ACHN (cell line): ENCODE measurements around the gene NOL4L.

Source experiments
- DNase-seq: peaks from one replicate; pipeline ENCODE4 v3.0.0-alpha.2; 2015
- in situ Hi-C: cut with HindIII; loops from 2 replicates; pipeline ENCODE4 v1.10.0; 2017; ENCODE audit warnings: low sequenced_read_pairs, low pct_ligation_motif_present, low pct_unique_long_range_greater_than_20kb

NOL4L gene

DNA sequence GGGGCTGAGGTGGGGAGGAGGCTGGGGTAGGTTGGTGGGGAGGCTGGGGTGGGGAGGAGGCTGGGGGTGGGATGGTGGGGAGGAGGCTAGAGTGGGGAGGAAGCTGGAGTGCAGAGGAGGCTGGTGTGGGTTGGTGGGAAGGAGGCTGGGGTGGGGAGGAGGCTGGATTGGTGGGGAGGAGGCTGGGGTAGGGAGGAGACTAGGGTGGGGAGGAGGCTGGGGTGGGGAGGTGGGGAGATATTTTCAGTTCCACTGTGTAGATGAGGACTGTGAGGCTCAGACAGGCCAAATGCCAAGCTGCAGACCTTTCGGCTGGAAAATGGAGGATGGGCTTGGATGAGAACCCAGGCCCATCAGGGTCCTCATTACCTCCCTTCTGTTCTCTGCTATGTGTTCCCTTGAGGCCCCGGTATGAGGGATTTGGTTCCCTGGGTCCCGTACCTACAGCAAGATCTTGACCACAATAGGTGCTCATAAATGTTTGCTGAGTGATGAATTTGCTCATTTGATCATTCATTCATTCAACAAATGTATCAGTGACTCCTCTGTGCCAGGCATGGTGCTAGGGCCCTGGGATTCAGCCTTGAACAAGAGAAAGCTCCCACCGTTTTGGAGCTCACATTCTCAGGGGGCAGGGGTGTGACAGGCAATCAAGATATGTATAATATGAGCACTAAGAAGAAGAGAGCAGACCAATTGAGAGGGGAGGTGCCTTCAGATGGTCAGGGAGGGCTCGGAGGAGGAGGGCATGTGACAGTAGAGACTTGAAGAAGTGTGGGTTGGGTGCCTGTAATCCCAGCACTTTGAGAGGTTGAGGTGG is 36.1 kb upstream of the NOL4L start:
- in situ Hi-C loops = no loop called here

DNA sequence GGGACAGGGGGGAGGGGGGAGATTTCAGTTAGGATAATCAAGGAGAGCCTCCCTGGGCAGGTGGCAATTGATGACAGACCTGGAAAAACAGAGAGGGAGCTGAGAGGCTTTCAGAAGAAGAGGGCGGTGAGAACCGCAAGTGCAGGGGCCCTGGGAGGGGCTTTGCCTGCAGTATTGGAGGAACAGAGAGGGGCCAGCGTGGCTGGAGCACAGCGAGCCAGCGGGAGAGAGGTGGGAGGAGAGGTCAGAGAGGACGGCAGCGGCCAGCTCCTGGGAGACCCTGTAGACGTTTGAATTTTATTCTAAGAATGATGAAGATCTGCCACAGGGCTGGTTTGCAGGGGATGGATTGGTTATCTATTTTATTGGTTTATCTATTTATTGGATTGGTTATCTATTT is 34.5 kb upstream of the NOL4L start:
- in situ Hi-C loops = no loop called here
- DNase-seq = no peak

More for the DNA sequence above, 36.1 kb upstream of the NOL4L start:
- DNase-seq = no peak

DNA sequence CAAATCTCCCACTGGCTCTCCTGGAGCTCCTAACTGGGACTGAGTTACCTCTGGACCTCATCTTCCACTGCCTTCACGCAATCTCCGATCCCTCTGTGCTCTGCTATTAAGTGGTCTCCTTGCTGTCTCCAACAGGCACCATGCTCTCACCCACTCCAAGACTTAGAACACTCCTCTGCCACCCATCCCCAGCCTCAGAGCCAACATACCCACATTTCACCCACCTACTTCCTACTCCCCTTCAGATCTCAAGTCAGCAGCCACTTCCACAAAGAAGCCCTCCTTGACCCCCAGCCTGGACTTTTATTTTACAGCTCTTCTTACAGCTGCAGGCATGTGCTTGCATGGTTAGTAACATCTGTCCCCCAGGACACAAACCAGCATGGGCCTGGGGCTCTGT is 29.6 kb upstream of the NOL4L start:
- in situ Hi-C loops = no loop called here
- DNase-seq = no peak

DNA sequence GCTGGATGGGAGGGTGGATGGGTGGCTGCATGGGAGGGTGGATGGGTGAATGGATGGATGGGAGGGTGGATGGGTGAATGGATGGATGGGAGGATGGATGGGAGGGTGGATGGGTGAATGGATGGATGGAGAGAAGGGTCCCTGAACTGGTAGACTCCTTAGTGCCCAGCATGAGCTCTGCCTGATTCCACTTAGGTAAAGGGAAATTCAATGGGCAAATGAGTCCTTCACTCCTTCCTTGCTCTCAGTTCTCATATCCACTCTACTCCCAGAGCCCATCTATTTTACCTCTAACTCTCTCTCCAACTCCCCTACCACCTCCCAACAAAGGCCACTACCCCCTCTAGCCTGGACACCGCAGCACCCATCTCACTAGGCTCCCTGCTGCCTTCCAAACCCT is 29.2 kb upstream of the NOL4L start:
- DNase-seq = no peak
- in situ Hi-C loops = no loop called here

DNA sequence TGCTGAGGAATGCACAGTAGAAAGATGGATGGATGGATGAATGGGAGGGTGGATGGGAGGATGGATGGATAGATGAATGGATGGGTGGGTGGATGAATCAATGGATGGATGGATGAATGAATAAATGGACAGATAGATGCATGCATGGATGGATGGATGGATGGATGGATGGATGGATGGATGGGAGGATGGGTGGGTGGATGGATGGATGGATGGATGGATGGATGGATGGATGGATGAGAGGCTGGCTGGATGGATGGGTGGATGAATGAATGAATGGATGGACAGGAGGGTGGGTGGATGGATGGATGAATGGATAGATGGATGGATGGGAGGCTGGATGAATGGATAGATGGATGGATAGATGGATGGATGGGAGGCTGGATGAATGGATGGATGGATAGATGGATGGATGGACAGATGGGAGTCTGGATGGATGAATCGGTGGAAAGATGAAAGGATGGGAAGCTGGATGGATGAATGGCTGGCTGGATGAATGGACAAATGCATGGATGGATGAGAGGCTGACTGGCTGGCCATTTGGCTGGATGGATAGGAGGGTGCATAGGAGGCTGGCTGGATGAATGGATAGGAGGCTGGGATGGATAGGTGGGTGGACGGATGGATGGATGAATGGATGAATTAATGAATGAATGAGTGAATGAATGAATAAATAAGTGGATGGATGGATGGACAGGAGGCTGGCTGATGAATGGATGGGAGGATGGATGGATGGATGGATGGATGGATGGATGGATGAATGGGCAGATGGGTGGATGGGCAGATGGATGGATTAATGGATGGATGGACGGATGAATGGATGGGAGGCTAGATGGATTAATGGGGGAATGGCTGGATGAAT is 28.3 kb upstream of the NOL4L start:
- in situ Hi-C loops = no loop called here
- DNase-seq = no peak

DNA sequence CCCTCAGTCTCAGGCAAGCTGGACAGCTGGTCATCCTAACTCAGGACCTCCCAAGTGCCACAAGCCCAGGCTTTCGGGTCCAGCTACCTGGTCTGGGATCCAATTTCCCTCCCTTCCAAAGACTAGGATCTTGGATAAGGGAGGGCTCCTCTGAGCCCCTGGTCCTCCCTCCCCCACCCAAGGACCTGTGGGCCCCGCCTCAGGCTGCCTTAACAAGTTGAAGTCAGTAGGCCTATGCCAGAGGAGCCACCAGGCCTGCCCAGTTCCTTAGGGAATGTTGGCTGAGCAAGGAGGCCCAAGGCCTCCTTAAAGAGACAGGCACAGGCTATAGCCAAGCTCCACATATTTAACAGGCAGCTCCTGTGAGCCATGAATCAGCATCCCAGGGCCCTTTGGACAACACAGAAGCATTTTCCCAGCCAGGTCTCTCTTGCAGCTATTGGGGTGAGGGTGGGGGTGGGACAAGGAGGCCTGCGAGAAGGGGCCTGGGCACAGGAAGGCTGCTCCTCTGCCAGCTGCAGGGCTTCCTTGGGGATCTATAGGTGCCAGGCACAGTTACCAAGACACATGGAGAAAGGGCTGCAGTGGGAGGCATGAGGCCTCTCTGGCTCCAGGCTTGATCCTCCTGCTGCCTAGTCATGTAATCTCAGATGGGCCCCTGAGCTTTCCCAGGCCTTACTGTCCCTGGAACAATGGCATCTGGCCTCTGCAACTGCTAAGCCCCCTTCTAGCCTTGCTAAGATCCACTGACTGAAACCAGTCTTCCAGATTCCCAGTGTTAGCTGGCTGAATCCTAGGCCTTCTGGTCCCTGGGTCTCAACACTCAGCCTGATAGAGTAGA is 27.4 kb upstream of the NOL4L start:
- in situ Hi-C loops = no loop called here

DNA sequence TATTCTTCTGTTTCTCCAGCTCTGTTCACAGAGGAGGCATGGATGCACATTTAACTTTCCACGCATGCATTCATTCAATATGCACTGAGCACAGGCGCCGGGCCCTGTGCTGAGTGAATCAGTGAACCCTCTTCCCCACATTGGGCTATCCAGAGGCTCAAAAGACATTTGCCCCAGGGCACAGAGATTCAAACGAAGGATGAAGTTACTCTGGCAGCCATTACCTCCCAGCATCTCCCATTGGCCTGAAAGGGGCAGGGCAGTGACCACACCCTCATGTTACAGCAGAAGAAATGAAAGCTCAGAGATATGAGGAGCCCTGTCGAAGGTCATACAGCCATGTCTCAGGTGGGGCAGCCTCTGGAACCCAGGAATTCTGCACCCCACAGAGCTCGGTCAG is 26.7 kb upstream of the NOL4L start:
- no peak for DNase-seq
- in situ Hi-C loops = no loop called here

More for the DNA sequence above, 27.4 kb upstream of the NOL4L start:
- no peak for DNase-seq

DNA sequence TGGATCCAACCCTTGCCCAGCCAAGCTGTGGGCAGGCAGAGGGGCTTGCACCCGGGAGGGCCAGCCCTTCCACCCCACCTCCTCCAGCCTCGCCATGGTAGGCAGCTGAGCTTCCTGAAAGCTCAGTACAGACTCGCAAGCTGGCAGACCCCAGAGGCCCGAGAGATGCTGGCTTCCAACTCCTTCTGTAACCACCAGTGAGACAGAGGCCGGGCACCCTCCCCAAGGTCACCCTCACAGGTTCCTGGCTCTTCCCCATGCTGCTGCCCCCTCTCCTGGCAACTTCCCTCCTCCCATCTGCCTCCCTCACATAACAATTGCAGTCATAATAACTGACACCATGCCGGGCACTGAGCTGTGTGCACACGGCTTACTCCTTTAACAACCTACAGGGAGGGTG is 26.2 kb upstream of the NOL4L start:
- DNase-seq = no peak
- in situ Hi-C loops = no loop called here

DNA sequence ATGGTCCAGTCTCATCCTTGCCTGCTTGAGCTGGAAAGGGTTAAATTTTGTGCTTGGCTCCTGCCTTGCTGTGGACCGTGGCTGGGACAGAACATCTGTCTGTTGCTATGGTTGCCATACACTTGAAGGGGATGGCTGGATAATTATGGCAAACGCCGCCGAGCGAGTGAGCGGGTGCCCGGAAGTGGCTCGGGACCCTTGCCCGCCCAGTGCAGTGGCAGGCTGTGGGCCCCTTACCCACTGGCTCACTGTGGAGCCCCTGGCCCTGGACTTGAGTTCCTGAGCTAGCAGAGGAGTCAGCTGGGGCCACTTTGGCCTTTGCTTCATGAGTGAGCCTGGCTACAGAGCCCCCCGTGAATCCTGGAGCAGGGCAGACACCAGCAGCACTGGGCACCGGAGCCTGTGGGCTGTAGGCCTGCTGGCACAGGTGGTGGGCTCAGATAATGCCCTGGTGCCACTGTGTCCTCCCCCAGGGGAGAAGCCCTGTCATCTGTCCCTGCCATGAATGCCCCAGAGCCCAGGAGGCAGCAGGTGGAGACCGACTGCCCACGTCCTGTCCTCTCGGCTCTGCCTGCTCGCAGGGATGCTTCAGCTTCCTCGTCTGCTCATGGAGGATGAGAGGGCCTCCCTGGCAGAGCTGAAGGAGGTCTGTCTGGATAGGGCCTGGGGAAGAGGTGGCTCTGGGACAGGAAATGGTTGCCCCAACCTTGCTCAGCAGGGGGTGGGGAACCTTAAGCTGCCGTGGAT is 25.5 kb upstream of the NOL4L start:
- DNase-seq = no peak
- in situ Hi-C loops = no loop called here

DNA sequence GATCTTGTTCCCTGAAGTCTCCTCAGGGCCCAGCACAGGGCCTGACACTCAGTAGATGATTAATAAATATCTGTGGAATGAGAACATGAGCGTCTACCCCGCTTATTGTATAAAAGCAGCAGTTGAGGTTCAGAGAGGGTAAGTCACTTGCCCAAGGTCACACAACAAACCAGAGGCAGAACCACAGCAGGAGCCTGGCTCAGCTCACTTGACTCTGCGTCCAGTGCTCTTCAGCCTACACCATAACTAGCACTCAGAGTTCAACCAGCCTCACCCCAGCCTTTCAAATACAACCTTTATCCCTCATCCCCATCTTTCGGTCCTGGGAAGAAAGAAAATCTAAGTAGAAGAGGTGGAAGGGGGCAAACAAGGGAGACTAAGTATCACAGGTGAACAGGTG is 24.9 kb upstream of the NOL4L start:
- in situ Hi-C loops = no loop called here
- no peak for DNase-seq

DNA sequence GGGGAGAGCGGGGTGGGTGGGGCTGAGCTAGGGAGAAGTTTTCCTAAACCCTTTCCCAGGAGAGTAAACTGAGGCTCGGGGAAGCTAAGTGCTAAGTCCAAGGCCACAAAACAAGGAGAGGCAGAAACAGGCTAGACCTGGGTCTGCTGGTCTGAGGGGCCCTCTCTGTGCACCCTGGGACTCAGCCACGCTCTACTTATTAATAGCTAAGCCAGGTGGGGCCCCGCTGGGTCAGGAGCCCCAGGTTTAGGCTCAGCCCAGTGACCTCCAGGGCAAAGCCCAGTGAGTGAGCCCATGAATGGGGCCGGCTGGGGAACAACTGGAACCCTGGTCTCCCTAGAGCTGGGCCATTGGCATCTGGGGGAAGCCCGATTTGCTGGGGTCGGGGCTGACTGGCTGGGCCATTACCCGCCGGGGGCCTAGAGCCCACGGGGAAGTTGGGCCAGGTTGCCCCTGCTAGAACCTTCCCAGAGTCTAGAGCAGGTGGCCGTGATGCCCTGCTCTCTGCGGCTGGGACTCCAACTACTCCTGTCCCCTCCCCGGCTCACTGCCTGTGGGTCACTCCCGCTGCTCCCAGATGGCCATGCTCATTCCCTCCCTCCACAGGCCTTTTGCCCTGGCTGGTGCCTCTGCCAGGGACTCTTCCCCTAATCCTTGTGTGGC is 24.1 kb upstream of the NOL4L start:
- no peak for DNase-seq
- in situ Hi-C loops = no loop called here

DNA sequence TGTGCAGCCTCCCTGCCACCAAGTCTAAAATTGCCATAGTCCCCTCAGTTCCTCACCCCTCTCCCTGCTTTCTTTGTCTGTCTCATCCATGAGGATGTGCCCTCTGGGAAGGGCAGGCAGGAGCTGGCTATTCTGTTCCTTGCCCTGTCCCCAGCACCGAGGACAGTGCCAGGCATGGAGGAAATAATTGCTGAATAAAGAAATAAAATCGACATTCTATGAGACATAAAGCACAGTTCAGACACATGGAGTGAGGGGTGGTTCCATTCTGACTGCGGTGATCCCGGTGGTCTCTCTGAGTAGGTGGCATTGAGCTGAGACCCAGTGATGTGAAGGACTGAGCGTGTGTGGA is 23.5 kb upstream of the NOL4L start:
- in situ Hi-C loops = no loop called here
- no peak for DNase-seq

DNA sequence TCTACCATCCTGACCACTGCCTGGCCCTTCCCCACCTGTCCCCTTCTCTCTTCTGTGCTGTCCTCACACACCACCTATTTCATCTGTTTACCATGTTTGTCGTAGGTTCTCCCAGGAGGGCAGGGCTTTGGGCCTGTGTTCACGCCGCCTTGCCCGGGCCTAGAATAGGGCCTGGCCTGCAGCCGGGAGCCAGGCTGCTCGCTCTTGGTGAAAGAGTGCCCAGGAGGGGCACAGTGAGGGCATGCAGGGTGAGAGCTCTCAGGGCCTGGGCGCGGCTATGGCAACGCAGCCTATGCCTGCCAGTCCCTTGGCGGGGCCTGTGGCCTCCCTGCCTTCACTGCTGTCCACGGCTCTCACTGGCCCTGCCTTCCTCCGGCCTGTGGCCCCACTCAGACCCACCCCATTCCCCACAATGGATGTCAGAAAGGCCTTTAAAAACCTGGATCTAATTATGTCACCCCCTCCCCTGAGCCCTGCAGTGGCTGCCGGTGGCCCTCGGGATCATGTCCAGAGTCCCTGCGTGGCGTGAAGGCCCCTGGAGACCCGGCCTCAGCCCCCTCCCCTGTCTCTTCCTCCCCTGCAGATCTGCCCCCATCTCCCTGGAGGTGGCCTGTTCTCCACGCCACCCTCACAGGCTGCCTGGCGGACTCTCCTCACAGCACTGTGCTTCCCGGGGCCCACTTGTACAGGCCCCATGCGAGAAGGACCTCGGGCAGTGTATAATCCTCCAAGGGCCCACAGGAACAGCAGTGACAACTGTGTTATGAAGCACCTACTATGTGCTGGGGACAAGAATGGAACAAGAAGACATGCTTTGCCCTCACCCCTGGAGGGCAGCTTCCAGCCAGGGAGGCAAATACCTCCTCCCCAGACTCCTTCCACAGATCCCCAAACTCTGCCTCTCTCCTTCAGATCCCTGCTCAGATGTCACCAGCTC is 22.9 kb upstream of the NOL4L start:
- in situ Hi-C loops = no loop called here
- no peak for DNase-seq

DNA sequence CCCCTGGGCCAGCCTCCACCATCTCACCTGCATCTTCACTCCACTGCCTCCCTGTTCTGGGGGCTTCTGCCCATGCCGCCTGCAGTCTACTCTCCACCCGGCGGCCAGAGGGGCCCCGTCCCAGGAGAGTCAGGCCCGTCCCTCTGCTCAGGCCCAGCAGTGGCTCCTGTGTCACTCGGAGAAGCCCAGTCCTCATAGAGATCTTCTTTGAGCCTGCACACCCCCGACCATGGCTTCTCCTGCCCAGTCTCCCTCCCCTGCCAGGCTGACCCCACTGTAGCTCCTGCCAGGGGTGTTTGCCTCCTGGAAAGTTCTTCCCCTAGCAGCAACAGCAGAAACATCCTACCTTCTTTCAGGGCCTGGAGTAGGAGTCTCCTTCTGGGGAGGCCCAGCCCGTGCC is 22.2 kb upstream of the NOL4L start:
- DNase-seq = no peak
- in situ Hi-C loops = no loop called here

DNA sequence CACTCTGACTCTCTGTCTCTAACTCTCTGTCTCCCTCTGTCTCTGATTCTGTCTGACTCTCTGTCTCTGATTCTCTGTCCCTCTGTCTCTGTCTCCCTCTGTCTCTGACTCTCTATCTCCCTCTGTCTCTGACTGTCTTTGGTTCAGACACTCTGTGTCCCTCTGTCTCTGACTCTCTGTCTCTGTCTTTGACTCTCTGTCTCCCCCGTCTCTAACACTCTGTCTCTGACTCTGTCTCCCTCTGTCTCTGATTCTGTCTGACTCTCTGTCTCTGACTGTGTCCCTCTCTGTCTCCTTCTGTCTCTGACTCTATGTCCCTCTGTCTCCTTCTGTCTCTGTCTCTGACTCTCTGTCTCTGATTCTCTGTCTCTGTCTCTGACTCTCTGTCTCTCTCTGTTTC is 21.7 kb upstream of the NOL4L start:
- DNase-seq = no peak
- in situ Hi-C loops = no loop called here

DNA sequence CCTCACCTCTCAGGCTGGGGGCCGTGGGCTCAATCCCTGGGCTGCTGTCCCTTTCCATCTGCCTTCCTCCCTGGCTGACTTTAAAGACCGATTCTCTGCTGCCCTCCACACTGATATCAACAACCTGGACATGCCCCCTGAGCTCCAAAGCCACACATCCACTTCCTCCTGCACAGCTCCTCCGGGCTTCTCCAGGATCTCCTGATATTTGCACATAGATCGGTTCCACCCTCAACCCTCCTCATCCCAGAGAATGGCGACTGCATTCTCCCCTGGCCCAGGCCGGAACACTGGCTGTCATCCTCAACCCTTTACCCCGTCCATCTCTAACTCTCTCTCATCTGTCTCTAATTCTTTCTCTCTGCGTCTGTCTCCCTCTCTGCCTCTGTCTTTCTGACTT is 21.0 kb upstream of the NOL4L start:
- no peak for DNase-seq
- in situ Hi-C loops = no loop called here

DNA sequence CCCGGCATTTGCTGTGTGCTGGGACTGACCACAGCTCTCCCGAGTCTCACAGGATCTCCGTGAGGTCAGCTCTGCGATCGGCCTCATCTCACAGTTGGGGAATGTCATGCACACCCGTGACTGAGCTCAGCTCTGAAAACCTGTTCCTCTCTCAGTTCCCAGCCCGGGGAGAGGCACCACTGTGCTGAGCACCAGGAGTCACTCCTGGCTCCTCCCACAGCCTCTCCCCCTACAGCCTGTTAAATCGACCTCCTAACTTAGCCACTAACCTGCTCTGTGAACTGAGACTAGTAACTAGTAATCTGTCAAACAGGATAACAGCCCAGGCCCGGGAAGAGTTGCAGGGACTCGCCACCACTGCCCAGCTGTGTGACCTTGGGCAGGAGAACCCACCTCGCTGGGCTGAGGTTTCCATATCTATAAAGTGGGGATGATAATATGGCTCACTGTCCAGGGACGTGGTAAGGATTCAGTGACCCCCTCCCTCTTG is 20.1 kb upstream of the NOL4L start:
- in situ Hi-C loops = no loop called here
- no peak for DNase-seq
